Ramos (cell line): ENCODE results near the gene BMP3.

Experiments used
- in situ Hi-C: fragments of 300-500 bp; cut with MboI; formaldehyde crosslinking; loops from one replicate; pipeline ENCODE4 v1.14.3; 2022; ENCODE audit warnings: low sequenced_read_pairs; ENCODE audit not compliant: unreplicated experiment

The BMP3 gene

GRCh38 chr4:81093720-81094401 is 63.4 kb downstream of the BMP3 start:
- in situ Hi-C loops: no loop called here

GRCh38 chr4:81095389-81095788 is 64.9 kb downstream of the BMP3 start:
- in situ Hi-C loops: no loop called here

- in situ Hi-C loops: no loop called here
These were observed 66.1 kb downstream of the BMP3 start for GRCh38 chr4:81096566-81096965.

DNA sequence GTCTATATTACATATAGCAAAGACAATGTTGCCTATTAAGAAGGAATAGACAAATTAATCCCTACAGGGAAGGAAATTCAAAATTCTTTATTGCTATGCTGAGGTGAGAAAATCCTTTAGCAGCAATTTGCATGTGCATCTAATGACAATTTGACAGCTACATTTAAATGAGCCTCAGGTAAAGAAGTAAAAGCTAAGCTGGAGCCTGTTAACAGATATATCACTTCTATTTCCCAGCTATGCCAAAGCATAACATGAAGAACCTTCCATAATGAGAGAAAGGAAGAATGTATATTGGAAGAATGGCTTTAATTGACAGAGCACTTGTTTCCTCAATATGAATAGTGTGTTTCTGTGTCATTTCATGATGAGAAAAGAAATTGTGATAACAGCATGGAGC is 71.6 kb downstream of the BMP3 start:
- in situ Hi-C loops: no loop called here

GRCh38 chr4:81106150-81106549 is 75.6 kb downstream of the BMP3 start:
- in situ Hi-C loops: no loop called here
